ENCODE measurements around the gene RAB25. TPM values are rescaled to one million over a fixed set of nuclear protein-coding genes. Genes with fewer than 3 reads are reported as not detected.

Gene RAB25
- total RNA-seq, 3 donors from 2014 or later (not counting 1 experiment from before 2014, with no cell fraction given): 0.82 TPM; not detected in 2

GRCh38 chr1:156075162-156075561 is 14.2 kb downstream of the RAB25 start:
- Mint-ChIP-seq H3K27ac (no peak overlapping the region), H3K4me1 (peaks cover 0 to 8% of the 10 kb centered on the region in 2 donors), H3K36me3 (no peaks in the 10 kb centered on the region), H3K27me3 (ENCODE audit: low read depth in 2 of 2) (peaks cover 0 to 9% of the 10 kb centered on the region in 2 donors), H3K4me3 (peak overlapping the region; percentile 25), H3K9me3 (no peaks in the 10 kb centered on the region)
- Histone ChIP-seq H3K9me3 (ENCODE audit: control insufficient read depth, insufficient read depth, low read length) (no peaks in the 10 kb centered on the region), H3K4me1 (ENCODE audit: control insufficient read depth, insufficient read depth, low read length) (peaks cover 16% of the 10 kb centered on the region), H3K4me3 (ENCODE audit: low read length) (no peak overlapping the region), H3K27ac (ENCODE audit: low read length) (no peak overlapping the region), H3K27me3 (ENCODE audit: control insufficient read depth, insufficient read depth, low read length) (no peaks in the 10 kb centered on the region), H3K36me3 (ENCODE audit: control insufficient read depth, insufficient read depth, low read length) (no peaks in the 10 kb centered on the region)
- ATAC-seq (no peak), DNase-seq (no peak)
- intact Hi-C loops (cut with micrococcal nuclease): no loop called here
- no peak for TF ChIP-seq CTCF (IDR thresholded peaks at IDR 0.05)
- 60% methylated on average over 1 of the region's 3 CpGs for WGBS (ENCODE audit: insufficient coverage)

- intact Hi-C loops (cut with micrococcal nuclease): no loop called here
- ATAC-seq (no peak), DNase-seq (no peak)
- H3K27me3 ChIP-seq (ENCODE audit: control insufficient read depth, insufficient read depth, low read length): no peaks in the 10 kb centered on the region
- H3K27ac Mint-ChIP-seq: no peak overlapping the region
- H3K9me3 ChIP-seq (ENCODE audit: control insufficient read depth, insufficient read depth, low read length): no peaks in the 10 kb centered on the region
- peak overlapping the region; percentile 25 for H3K4me3 Mint-ChIP-seq
- peaks cover 0 to 9% of the 10 kb centered on the region in 2 donors for H3K27me3 Mint-ChIP-seq (ENCODE audit: low read depth in 2 of 2)
- no peak overlapping the region for H3K4me3 ChIP-seq (ENCODE audit: low read length)
- peaks cover 16% of the 10 kb centered on the region for H3K4me1 ChIP-seq (ENCODE audit: control insufficient read depth, insufficient read depth, low read length)
- H3K4me1 Mint-ChIP-seq: peaks cover 0 to 8% of the 10 kb centered on the region in 2 donors
- no peaks in the 10 kb centered on the region for H3K36me3 Mint-ChIP-seq
- no peak overlapping the region for H3K27ac ChIP-seq (ENCODE audit: low read length)
- 70% methylated on average over 3 of the region's 4 CpGs for WGBS (ENCODE audit: insufficient coverage)
- no peaks in the 10 kb centered on the region for H3K36me3 ChIP-seq (ENCODE audit: control insufficient read depth, insufficient read depth, low read length)
- no peaks in the 10 kb centered on the region for H3K9me3 Mint-ChIP-seq
- no peak for TF ChIP-seq CTCF (IDR thresholded peaks at IDR 0.05)
Measured at GRCh38 chr1:156075775-156076204, 14.8 kb downstream of the RAB25 start.

GRCh38 chr1:156076609-156077429 is 15.9 kb downstream of the RAB25 start:
- peak; percentile 69 to 86 (median 80) for ATAC-seq

More at GRCh38 chr1:156076609-156077429, 15.9 kb downstream of the RAB25 start:
- Mint-ChIP-seq H3K27me3 (ENCODE audit: low read depth in 2 of 2) (peaks cover 0 to 16% of the 10 kb centered on the region in 2 donors), H3K4me1 (peaks cover 0 to 11% of the 10 kb centered on the region in 2 donors), H3K36me3 (no peaks in the 10 kb centered on the region), H3K4me3 (peak overlapping the region; percentile 73), H3K27ac (no peak overlapping the region), H3K9me3 (no peaks in the 10 kb centered on the region)
- intact Hi-C loops (cut with micrococcal nuclease): no loop called here
- no peak for TF ChIP-seq CTCF (IDR thresholded peaks at IDR 0.05)
- no peak overlapping the region for H3K4me3 ChIP-seq (ENCODE audit: low read length)
- peaks cover 5% of the 10 kb centered on the region for H3K27me3 ChIP-seq (ENCODE audit: control insufficient read depth, insufficient read depth, low read length)
- H3K4me1 ChIP-seq (ENCODE audit: control insufficient read depth, insufficient read depth, low read length): peaks cover 24% of the 10 kb centered on the region
- peak in 1 of 2 donors; percentile 32 for DNase-seq
- no peaks in the 10 kb centered on the region for H3K36me3 ChIP-seq (ENCODE audit: control insufficient read depth, insufficient read depth, low read length)
- H3K27ac ChIP-seq (ENCODE audit: low read length): no peak overlapping the region
- no peaks in the 10 kb centered on the region for H3K9me3 ChIP-seq (ENCODE audit: control insufficient read depth, insufficient read depth, low read length)
- 66% methylated on average over 73 of the region's 73 CpGs for WGBS (ENCODE audit: insufficient coverage)
